ENCODE data around the gene ETS1. TPM values are rescaled to one million over a fixed set of nuclear protein-coding genes. Genes with fewer than 3 reads are reported as not detected.
A peak's percentile ranks its signal among the peaks of the same experiment; 100 is the strongest.

Gene ETS1
- total and polyA plus RNA-seq, 10 donors = 58.1 to 455 (median 352) TPM

DNA sequence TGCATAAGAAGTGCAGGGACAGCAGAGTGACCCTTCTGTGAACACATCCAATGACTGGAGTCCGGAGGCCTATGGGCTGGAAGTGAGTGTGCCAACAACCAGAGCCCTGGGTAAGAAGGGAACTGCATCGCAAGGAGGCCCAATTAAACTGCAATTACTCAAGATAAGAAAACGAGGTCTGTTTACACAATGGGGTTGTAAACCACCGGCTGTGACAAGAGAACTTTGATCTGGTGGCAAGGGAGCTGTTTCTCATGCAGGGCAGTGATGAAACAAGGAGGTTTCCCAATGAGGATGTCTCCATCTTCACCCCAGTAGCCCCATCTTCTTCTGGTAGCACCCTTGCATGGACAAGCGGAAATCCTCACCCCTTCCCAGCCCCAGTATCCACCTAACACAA lies 21.5 kb downstream of the ETS1 start:
- TF ChIP-seq, protein P1, sequence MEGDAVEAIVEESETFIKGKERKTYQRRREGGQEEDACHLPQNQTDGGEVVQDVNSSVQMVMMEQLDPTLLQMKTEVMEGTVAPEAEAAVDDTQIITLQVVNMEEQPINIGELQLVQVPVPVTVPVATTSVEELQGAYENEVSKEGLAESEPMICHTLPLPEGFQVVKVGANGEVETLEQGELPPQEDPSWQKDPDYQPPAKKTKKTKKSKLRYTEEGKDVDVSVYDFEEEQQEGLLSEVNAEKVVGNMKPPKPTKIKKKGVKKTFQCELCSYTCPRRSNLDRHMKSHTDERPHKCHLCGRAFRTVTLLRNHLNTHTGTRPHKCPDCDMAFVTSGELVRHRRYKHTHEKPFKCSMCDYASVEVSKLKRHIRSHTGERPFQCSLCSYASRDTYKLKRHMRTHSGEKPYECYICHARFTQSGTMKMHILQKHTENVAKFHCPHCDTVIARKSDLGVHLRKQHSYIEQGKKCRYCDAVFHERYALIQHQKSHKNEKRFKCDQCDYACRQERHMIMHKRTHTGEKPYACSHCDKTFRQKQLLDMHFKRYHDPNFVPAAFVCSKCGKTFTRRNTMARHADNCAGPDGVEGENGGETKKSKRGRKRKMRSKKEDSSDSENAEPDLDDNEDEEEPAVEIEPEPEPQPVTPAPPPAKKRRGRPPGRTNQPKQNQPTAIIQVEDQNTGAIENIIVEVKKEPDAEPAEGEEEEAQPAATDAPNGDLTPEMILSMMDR (IDR thresholded peaks at IDR 0.05 in 8 of 11, conservative IDR thresholded peaks at IDR 0.05 in 3 of 11) = no peak
- TF ChIP-seq POLR2A (IDR thresholded peaks at IDR 0.05) (no peak), POLR2AphosphoS5 (IDR thresholded peaks at IDR 0.05) (peak in 1 of 3 donors; percentile 23)
- 47 to 87% (median 65%) methylated on average over 5 of the region's 5 CpGs for WGBS, 5 donors

DNA sequence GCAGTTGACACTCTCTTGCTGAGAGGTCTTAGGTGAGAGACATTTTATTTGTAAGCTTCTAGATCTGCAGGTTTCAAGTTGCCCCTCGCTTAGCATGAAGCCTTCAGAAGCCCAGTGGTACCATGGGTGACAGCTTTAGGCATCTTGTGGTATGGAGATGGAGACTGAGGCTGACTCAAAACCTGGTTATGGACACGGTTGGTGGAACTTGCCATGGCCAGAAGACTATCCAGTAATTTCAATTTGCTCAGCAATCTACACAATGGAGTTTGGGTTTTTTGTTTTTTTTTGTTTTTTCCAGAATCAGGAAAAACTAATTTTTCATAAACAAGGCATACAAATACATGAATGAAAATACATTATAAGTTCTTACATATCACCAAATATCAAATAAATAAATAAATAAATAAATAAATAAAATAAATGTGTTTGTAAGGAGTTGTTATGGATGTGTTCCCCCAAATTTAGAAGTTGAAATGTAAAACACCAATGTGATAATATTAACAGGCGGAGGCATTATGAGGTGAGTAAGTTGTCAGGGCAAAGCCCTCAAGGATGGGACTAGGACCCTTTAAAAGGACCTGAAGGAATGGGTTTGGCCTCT lies 22.6 kb downstream of the ETS1 start:
- no peak for TF ChIP-seq POLR2AphosphoS5 (IDR thresholded peaks at IDR 0.05)
- TF ChIP-seq, protein P1 (IDR thresholded peaks at IDR 0.05 in 8 of 11, conservative IDR thresholded peaks at IDR 0.05 in 3 of 11) = no peak
- TF ChIP-seq POLR2A (IDR thresholded peaks at IDR 0.05) = no peak
- peak overlapping the region in 7 of 8 donors; percentile 51 to 76 (median 63) for H3K27ac ChIP-seq
- WGBS, 5 donors = 80 to 90% (median 84%) methylated on average over 3 of the region's 3 CpGs

More for the DNA sequence above, 21.5 kb downstream of the ETS1 start:
- intact Hi-C loops (cut with DNase I; ENCODE audit: low total_unique reads) = no loop called here
- Histone ChIP-seq H3K27me3 (replicated peaks in 1 of 7) (no peaks in the 10 kb centered on the region), H3K36me3 (no peaks in the 10 kb centered on the region), H3K4me3 (no peak overlapping the region), H3K9me3 (no peaks in the 10 kb centered on the region), H3K27ac (peak overlapping the region in 6 of 8 donors; percentile 38 to 76 (median 64)), H3K4me1 (peaks cover 19 to 91% (median 60%) of the 10 kb centered on the region in 6 donors)
- DNase-seq = no peak

DNA sequence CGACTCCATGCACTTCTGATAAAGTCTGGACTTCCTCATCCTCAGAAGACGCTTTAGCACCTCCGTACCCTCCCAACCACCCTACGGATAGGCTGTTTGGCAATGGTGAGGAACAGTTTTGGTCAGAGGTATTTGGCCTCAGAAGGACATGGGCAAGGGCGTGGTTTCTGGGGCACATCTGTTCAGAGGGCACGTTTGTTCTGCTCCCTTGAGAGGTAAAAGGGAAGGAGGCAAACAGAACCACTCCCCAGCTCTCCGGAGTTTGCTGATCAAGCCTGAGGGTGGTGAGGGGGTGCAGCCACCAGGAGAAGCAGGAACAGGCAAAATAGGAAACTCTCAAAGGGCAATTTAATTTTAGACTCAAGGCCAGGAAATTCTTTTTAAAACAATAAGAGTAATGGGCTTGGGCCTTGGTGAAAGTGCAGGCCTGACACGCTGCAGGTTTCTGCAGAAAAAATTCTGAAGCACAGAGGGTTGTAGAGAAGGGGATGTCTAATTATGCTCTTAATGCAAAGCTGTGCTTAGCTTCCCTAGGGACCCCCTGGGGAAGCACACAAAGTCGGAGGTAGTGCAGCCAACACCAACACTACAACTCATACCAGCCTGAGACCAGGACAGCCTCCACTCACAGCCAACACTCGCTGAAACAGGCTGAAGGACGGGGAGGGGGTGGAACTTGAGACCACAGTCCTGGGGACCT lies 23.3 kb downstream of the ETS1 start:
- H3K4me3 ChIP-seq = peak overlapping the region in 1 of 8 donors; percentile 14
- peak overlapping the region in 7 of 8 donors; percentile 40 to 76 (median 63) for H3K27ac ChIP-seq
- peaks cover 25 to 91% (median 52%) of the 10 kb centered on the region in 6 donors for H3K4me1 ChIP-seq
- intact Hi-C loops (cut with DNase I; ENCODE audit: low total_unique reads) = no loop called here
- no peaks in the 10 kb centered on the region for H3K27me3 ChIP-seq (replicated peaks in 1 of 7)
- no peaks in the 10 kb centered on the region for H3K36me3 ChIP-seq
- 39 to 48% (median 40%) methylated on average over 11 of the region's 11 CpGs for WGBS, 5 donors
- H3K9me3 ChIP-seq = no peaks in the 10 kb centered on the region
- peak; percentile 79 for DNase-seq
- peak in 1 of 3 donors; percentile 30 for TF ChIP-seq POLR2AphosphoS5 (IDR thresholded peaks at IDR 0.05)
- TF ChIP-seq POLR2A (IDR thresholded peaks at IDR 0.05) = peak in 1 of 3 donors; percentile 19
- TF ChIP-seq, protein P1 (IDR thresholded peaks at IDR 0.05 in 8 of 11, conservative IDR thresholded peaks at IDR 0.05 in 3 of 11) = no peak

More for the DNA sequence above, 22.6 kb downstream of the ETS1 start:
- H3K4me1 ChIP-seq = peaks cover 25 to 91% (median 57%) of the 10 kb centered on the region in 6 donors
- no peaks in the 10 kb centered on the region for H3K36me3 ChIP-seq
- H3K4me3 ChIP-seq = peak overlapping the region in 1 of 8 donors; percentile 14
- H3K27me3 ChIP-seq (replicated peaks in 1 of 7) = no peaks in the 10 kb centered on the region
- intact Hi-C loops (cut with DNase I; ENCODE audit: low total_unique reads) = no loop called here
- DNase-seq = no peak
- H3K9me3 ChIP-seq = no peaks in the 10 kb centered on the region

GRCh38 chr11:128563308-128563707 lies 24.1 kb downstream of the ETS1 start:
- 65 to 84% (median 76%) methylated on average over 5 of the region's 5 CpGs for WGBS, 5 donors

More at GRCh38 chr11:128563308-128563707, 24.1 kb downstream of the ETS1 start:
- no peak for DNase-seq
- TF ChIP-seq POLR2A (IDR thresholded peaks at IDR 0.05) (no peak), POLR2AphosphoS5 (IDR thresholded peaks at IDR 0.05) (no peak)
- TF ChIP-seq, protein P1 (IDR thresholded peaks at IDR 0.05 in 8 of 11, conservative IDR thresholded peaks at IDR 0.05 in 3 of 11) = no peak
- Histone ChIP-seq H3K4me1 (peaks cover 25 to 83% (median 44%) of the 10 kb centered on the region in 6 donors), H3K9me3 (no peaks in the 10 kb centered on the region), H3K4me3 (peak overlapping the region in 1 of 8 donors; percentile 14), H3K27me3 (replicated peaks in 1 of 7) (no peaks in the 10 kb centered on the region), H3K36me3 (no peaks in the 10 kb centered on the region), H3K27ac (peak overlapping the region in 6 of 8 donors; percentile 40 to 76 (median 64))
- intact Hi-C loops (cut with DNase I; ENCODE audit: low total_unique reads) = no loop called here
